GM12878 (cell line): ENCODE data around the gene TTI1. TPM values are rescaled to one million over a fixed set of nuclear protein-coding genes. Genes with fewer than 3 reads are reported as not detected.

Experiments
- CBX5 ChIP-seq: sonication (generic); IDR thresholded peaks from 2 replicates; pipeline ENCODE4 v1.6.1; 2016; ENCODE audit warnings: low read depth, moderate library complexity, mild to moderate bottlenecking, inconsistent platforms
- CTCF ChIP-seq, 3 experiments: IDR thresholded peaks in 2 of 3; conservative IDR thresholded peaks in 1 of 3; 2 replicates each; pipeline ENCODE4 v1.5.1; 2011; ENCODE audit warnings: low read depth in 3 of 3, low read length in 3 of 3, mild to moderate bottlenecking in 3 of 3, control low read depth in 2 of 3, moderate library complexity in 2 of 3, inconsistent platforms in 1 of 3, mixed read lengths in 1 of 3; ENCODE audit not compliant: control insufficient read depth in 2 of 3, insufficient read depth in 1 of 3; ENCODE audit errors: extremely low read depth in 1 of 3
- E4F1 ChIP-seq: fragments of 450-650 bp; IDR thresholded peaks from 2 replicates; pipeline ENCODE4 v1.6.1; 2018; ENCODE audit warnings: borderline replicate concordance, mild to moderate bottlenecking; ENCODE audit not compliant: partially characterized antibody
- ETV6 ChIP-seq, 2 experiments: fragments of 450-650 bp in 1 of 2; IDR thresholded peaks in 1 of 2; conservative IDR thresholded peaks in 1 of 2; 2 replicates each; pipeline ENCODE4 v1.6.1; 2014; ENCODE audit warnings: antibody characterized with exemption in 1 of 2, borderline replicate concordance in 1 of 2, low read depth in 1 of 2, mild to moderate bottlenecking in 1 of 2, moderate library complexity in 1 of 2
- IKZF1 ChIP-seq: fragments of 450-650 bp; conservative IDR thresholded peaks from 2 replicates; pipeline ENCODE4 v1.6.1; 2017; ENCODE audit warnings: antibody characterized with exemption, mild to moderate bottlenecking
- IRF4 ChIP-seq: IDR thresholded peaks from 2 replicates; pipeline ENCODE4 v1.6.1; 2011; ENCODE audit warnings: low read depth, low read length
- KAT2A ChIP-seq: conservative IDR thresholded peaks from 2 replicates; pipeline ENCODE4 v1.6.1; 2011; ENCODE audit warnings: low read depth, low read length; ENCODE audit not compliant: control insufficient read depth
- KLF5 ChIP-seq: fragments of 450-650 bp; IDR thresholded peaks from 2 replicates; pipeline ENCODE4 v1.6.1; 2014; ENCODE audit warnings: mild to moderate bottlenecking; ENCODE audit not compliant: partially characterized antibody
- NFYA ChIP-seq: IDR thresholded peaks from 2 replicates; pipeline ENCODE4 v1.6.1; 2011; ENCODE audit warnings: low read depth, mild to moderate bottlenecking, low read length, improper control_type of control experiment, borderline replicate concordance
- RAD51 ChIP-seq: fragments of 450-650 bp; IDR thresholded peaks from 2 replicates; pipeline ENCODE4 v1.6.1; 2016; ENCODE audit warnings: moderate library complexity, mild to moderate bottlenecking, inconsistent platforms
- RCOR1 ChIP-seq: conservative IDR thresholded peaks from 2 replicates; pipeline ENCODE4 v1.6.1; 2012; ENCODE audit warnings: low read depth, low read length, improper control_type of control experiment
- RUNX3 ChIP-seq: IDR thresholded peaks from 2 replicates; pipeline ENCODE4 v1.6.1; 2012; ENCODE audit warnings: low read length, inconsistent platforms
- SKIL ChIP-seq: fragments of 450-650 bp; IDR thresholded peaks from 2 replicates; pipeline ENCODE4 v1.6.1; 2017; ENCODE audit warnings: mild to moderate bottlenecking, low read depth, inconsistent platforms; ENCODE audit not compliant: poor library complexity, severe bottlenecking
- SPI1 ChIP-seq: IDR thresholded peaks from 2 replicates; pipeline ENCODE4 v1.6.1; 2011; ENCODE audit warnings: low read depth, mild to moderate bottlenecking, low read length, moderate library complexity, borderline replicate concordance; ENCODE audit not compliant: insufficient read depth
- TAF1 ChIP-seq: IDR thresholded peaks from 2 replicates; pipeline ENCODE4 v1.6.1; 2011; ENCODE audit warnings: mild to moderate bottlenecking, low read depth, low read length, borderline replicate concordance
- WRNIP1 ChIP-seq: IDR thresholded peaks from 2 replicates; pipeline ENCODE4 v1.6.1; 2011; ENCODE audit warnings: low read depth, low read length, improper control_type of control experiment, borderline replicate concordance
- ZNF217 ChIP-seq: fragments of 450-650 bp; IDR thresholded peaks from 2 replicates; pipeline ENCODE4 v1.6.1; 2017; ENCODE audit warnings: antibody characterized with exemption, mild to moderate bottlenecking
- ZNF687 ChIP-seq: fragments of 450-650 bp; IDR thresholded peaks from 2 replicates; pipeline ENCODE4 v1.6.1; 2017; ENCODE audit warnings: mild to moderate bottlenecking, moderate library complexity
- polyA plus RNA-seq, 11 experiments: library from polyadenylated mRNA; depleted of rRNA in 4 of 11; unstranded in 6 of 11; stranded (reverse) in 5 of 11; fragments of >200 nt; fragmentation: Nextera tagmentation in 4 of 11; fragmentation: Illumina TruSeq in 1 of 11; extraction: Ambion mirVana in 4 of 11; extraction: Trizol in 1 of 11; gene quantifications; 1 replicate in 1 of 11; 2 replicates in 10 of 11; pipeline versions ENCODE4 v1.2.1 to v1.2.3, GENCODE V29; 2011 to 2016; ENCODE audit warnings: inconsistent platforms in 2 of 11, missing spikeins in 2 of 11, low read depth in 1 of 11
- total RNA-seq, 4 experiments: library from RNA; depleted of rRNA in 3 of 4; stranded (reverse); fragments of >200 nt in 3 of 4; fragmentation: Illumina TruSeq in 1 of 4; extraction: Trizol in 1 of 4; gene quantifications; 2 replicates each; pipeline versions ENCODE4 v1.2.1 to v1.2.3, GENCODE V29; 2013 to 2021

TTI1 gene
- total and polyA plus RNA-seq, 10 of the 15 experiments (the other 5 are each of a cell fraction or from before 2014, with no cell fraction given) = 5.3 to 44.6 (median 24.9) TPM

GRCh38 chr20:37990571-37991151 is 42.6 kb downstream of the TTI1 start (continued):
- TF ChIP-seq ETV6 (conservative IDR thresholded peaks at IDR 0.05 in 1 of 2, IDR thresholded peaks at IDR 0.05 in 1 of 2; ENCODE audit: borderline replicate concordance in 1 of 2, low read depth in 1 of 2) = peak in 1 of 2 experiments; percentile 78; a peak in 2 of 4 replicates
- TF ChIP-seq KLF5 = no peak
- 0 out of 2 replicates have a peak, but pooled peaks have one; percentile 31 for TF ChIP-seq ZNF687
- TF ChIP-seq SKIL = no peak
- TF ChIP-seq KAT2A = no peak
- TF ChIP-seq RUNX3 = peak; percentile 100
- 0 out of 2 replicates have a peak, but pooled peaks have one; percentile 27 for TF ChIP-seq CBX5
- no peak for TF ChIP-seq CTCF (IDR thresholded peaks at IDR 0.05 in 2 of 3, conservative IDR thresholded peaks at IDR 0.05 in 1 of 3; ENCODE audit: control insufficient read depth in 2 of 3, extremely low read depth in 1 of 3, insufficient read depth in 1 of 3, low read depth in 3 of 3, low read length in 3 of 3)
- no peak for TF ChIP-seq WRNIP1
- TF ChIP-seq SPI1 = peak; percentile 99
- TF ChIP-seq E4F1 = no peak
- TF ChIP-seq RCOR1 = no peak
- peak; percentile 58; the same call in 1 of the 2 replicates for TF ChIP-seq ZNF217
- no peak for TF ChIP-seq TAF1
- no peak for TF ChIP-seq NFYA
- TF ChIP-seq RAD51 = 0 out of 2 replicates have a peak, but pooled peaks have one; percentile 21
- peak; percentile 88 for TF ChIP-seq IKZF1
- TF ChIP-seq IRF4 = peak; percentile 98
